SU-DHL-6 (cell line): ENCODE data around the gene U2AF2.

ENCODE experiments used
- H2AFZ ChIP-seq: fragments of 200-600 bp; sonication (generic); 2 replicates; pipeline ENCODE4 v1.6.1; 2014; ENCODE audit warnings: low read depth, mild to moderate bottlenecking, moderate library complexity, mixed read lengths, antibody characterized with exemption, low read length; ENCODE audit not compliant: severe bottlenecking
- H3F3A ChIP-seq: fragments of 200-600 bp; shearing (Covaris generic); 2 replicates; pipeline ENCODE4 v1.6.0; 2016; ENCODE audit warnings: antibody characterized with exemption, mild to moderate bottlenecking; ENCODE audit not compliant: insufficient read depth
- H3K27ac ChIP-seq: fragments of 200-600 bp; sonication (generic); 2 replicates; pipeline ENCODE4 v1.5.1; 2016; ENCODE audit warnings: low read depth, mild to moderate bottlenecking, low read length, moderate library complexity, mixed read lengths
- H3K27me3 ChIP-seq: fragments of 200-600 bp; sonication (generic), shearing (Covaris generic); 2 replicates; pipeline ENCODE4 v1.6.0; 2014; ENCODE audit warnings: mild to moderate bottlenecking, low read length
- H3K36me3 ChIP-seq: fragments of 200-600 bp; sonication (generic); 2 replicates; pipeline ENCODE4 v1.6.1; 2014; ENCODE audit warnings: mild to moderate bottlenecking, low read length, mixed read lengths
- H3K4me2 ChIP-seq: fragments of 300-600, 200-600 bp; shearing (Covaris generic), sonication (generic); 2 replicates; pipeline ENCODE4 v1.6.0; 2014; ENCODE audit warnings: low read length, low read depth, mild to moderate bottlenecking; ENCODE audit not compliant: poor library complexity, severe bottlenecking
- H3K4me3 ChIP-seq: fragments of 200-600 bp; sonication (generic); 2 replicates; pipeline ENCODE4 v1.5.1; 2014; ENCODE audit warnings: antibody characterized with exemption, low read length, mild to moderate bottlenecking, mixed read lengths; ENCODE audit not compliant: insufficient read depth, poor library complexity, severe bottlenecking
- H3K79me2 ChIP-seq: fragments of 200-600 bp; sonication (generic); 2 replicates; pipeline ENCODE4 v1.6.1; 2014; ENCODE audit warnings: mild to moderate bottlenecking, low read length, moderate library complexity; ENCODE audit not compliant: insufficient read depth
- H3K9ac ChIP-seq: fragments of 200-600 bp; sonication (generic); 2 replicates; pipeline ENCODE4 v1.7.0; 2014; ENCODE audit warnings: mild to moderate bottlenecking, low read length
- H3K9me2 ChIP-seq: fragments of 200-600 bp; sonication (generic); replicated peaks from 2 replicates; pipeline ENCODE4 v1.6.1; 2014; ENCODE audit warnings: low read length; ENCODE audit not compliant: insufficient read depth
- H3K9me3 ChIP-seq: fragments of 200-600 bp; sonication (generic); 2 replicates; pipeline ENCODE4 v1.6.1; 2014; ENCODE audit warnings: low read length, mixed read lengths; ENCODE audit not compliant: insufficient read depth
- H4K20me1 ChIP-seq: fragments of 200-600 bp; sonication (generic); 2 replicates; pipeline ENCODE4 v1.6.1; 2014; ENCODE audit warnings: low read depth, mild to moderate bottlenecking, antibody characterized with exemption, low read length, moderate library complexity, mixed read lengths
- CTCF ChIP-seq: fragments of 200-600 bp; sonication (generic); IDR thresholded peaks from one replicate; pipeline ENCODE4 v1.5.1; 2017; ENCODE audit warnings: antibody characterized with exemption, mild to moderate bottlenecking, low read length, moderate library complexity; ENCODE audit not compliant: insufficient read depth, poor library complexity, severe bottlenecking
- EZH2phosphoT487 ChIP-seq: fragments of 200-600 bp; sonication (generic), shearing (Covaris generic); conservative IDR thresholded peaks from 2 replicates; pipeline ENCODE4 v1.6.1; 2018; ENCODE audit warnings: mild to moderate bottlenecking, antibody characterized with exemption, low read length, moderate library complexity, mixed read lengths

Gene U2AF2

GRCh38 chr19:55666343-55667005, 11.6 kb downstream of the U2AF2 start:
- Histone ChIP-seq H3K9me2 (no peaks in the 10 kb centered on the region), H4K20me1 (peaks cover 16% of the 10 kb centered on the region; the same call in 1 of the 2 replicates), H3K4me3 (no peak overlapping the region), H2AFZ (no peak overlapping the region), H3K79me2 (peaks cover 92% of the 10 kb centered on the region), H3K27ac (no peak overlapping the region), H3K9ac (no peak overlapping the region), H3F3A (no peaks in the 10 kb centered on the region), H3K4me2 (no peak overlapping the region), H3K9me3 (no peaks in the 10 kb centered on the region), H3K36me3 (peaks cover 16% of the 10 kb centered on the region; the same call in 1 of the 2 replicates), H3K27me3 (no peaks in the 10 kb centered on the region)
- TF ChIP-seq EZH2phosphoT487 (no peak), CTCF (no peak)

GRCh38 chr19:55667006-55667381, 12.2 kb downstream of the U2AF2 start:
- H3K27ac ChIP-seq = no peak overlapping the region
- H2AFZ ChIP-seq = no peak overlapping the region
- no peaks in the 10 kb centered on the region for H3K27me3 ChIP-seq
- peaks cover 91% of the 10 kb centered on the region for H3K79me2 ChIP-seq
- no peak overlapping the region for H3K4me2 ChIP-seq
- H4K20me1 ChIP-seq = peaks cover 13% of the 10 kb centered on the region; the same call in 1 of the 2 replicates
- no peak overlapping the region for H3K9ac ChIP-seq
- TF ChIP-seq CTCF (no peak), EZH2phosphoT487 (no peak)
- peaks cover 11% of the 10 kb centered on the region; the same call in 1 of the 2 replicates for H3K36me3 ChIP-seq
- H3F3A ChIP-seq = 0 out of 2 replicates have a peak, but pooled peaks cover 2% of the 10 kb centered on the region
- no peaks in the 10 kb centered on the region for H3K9me3 ChIP-seq
- no peak overlapping the region for H3K4me3 ChIP-seq
- H3K9me2 ChIP-seq = no peaks in the 10 kb centered on the region

GRCh38 chr19:55667511-55667910, 12.7 kb downstream of the U2AF2 start:
- peaks cover 16% of the 10 kb centered on the region for H4K20me1 ChIP-seq
- no peak overlapping the region for H3K4me2 ChIP-seq
- H3K4me3 ChIP-seq = no peak overlapping the region
- H3K9me2 ChIP-seq = no peaks in the 10 kb centered on the region
- no peak overlapping the region for H3K9ac ChIP-seq
- peaks cover 16% of the 10 kb centered on the region for H3K36me3 ChIP-seq
- no peak for TF ChIP-seq EZH2phosphoT487
- no peak for TF ChIP-seq CTCF
- no peak overlapping the region for H2AFZ ChIP-seq
- no peaks in the 10 kb centered on the region for H3K9me3 ChIP-seq
- peaks cover 91% of the 10 kb centered on the region for H3K79me2 ChIP-seq
- H3F3A ChIP-seq = peaks cover 7% of the 10 kb centered on the region; the same call in 1 of the 2 replicates
- no peak overlapping the region for H3K27ac ChIP-seq
- H3K27me3 ChIP-seq = no peaks in the 10 kb centered on the region
